Uterine smooth muscle cell (primary cell): Measurements from ENCODE around the gene AIFM1. TPM values are rescaled to one million over a fixed set of nuclear protein-coding genes. Genes with fewer than 3 reads are reported as not detected.

ENCODE experiments used
- total RNA-seq: library from RNA; depleted of rRNA; stranded (reverse); fragments of >200 nt; gene quantifications from 2 replicates; pipeline ENCODE4 v1.2.3, GENCODE V29; 2014

AIFM1 gene
- 27.2 and 31.5 TPM in 2 replicates for total RNA-seq

GRCh38 chrX:130165703-130166502, at the start of gene AIFM1:
Gene AIFM1, minus strand, starts transcription at chrX:130165841. Its CDS starts 185 bp downstream, at chrX:130165656.

DNA sequence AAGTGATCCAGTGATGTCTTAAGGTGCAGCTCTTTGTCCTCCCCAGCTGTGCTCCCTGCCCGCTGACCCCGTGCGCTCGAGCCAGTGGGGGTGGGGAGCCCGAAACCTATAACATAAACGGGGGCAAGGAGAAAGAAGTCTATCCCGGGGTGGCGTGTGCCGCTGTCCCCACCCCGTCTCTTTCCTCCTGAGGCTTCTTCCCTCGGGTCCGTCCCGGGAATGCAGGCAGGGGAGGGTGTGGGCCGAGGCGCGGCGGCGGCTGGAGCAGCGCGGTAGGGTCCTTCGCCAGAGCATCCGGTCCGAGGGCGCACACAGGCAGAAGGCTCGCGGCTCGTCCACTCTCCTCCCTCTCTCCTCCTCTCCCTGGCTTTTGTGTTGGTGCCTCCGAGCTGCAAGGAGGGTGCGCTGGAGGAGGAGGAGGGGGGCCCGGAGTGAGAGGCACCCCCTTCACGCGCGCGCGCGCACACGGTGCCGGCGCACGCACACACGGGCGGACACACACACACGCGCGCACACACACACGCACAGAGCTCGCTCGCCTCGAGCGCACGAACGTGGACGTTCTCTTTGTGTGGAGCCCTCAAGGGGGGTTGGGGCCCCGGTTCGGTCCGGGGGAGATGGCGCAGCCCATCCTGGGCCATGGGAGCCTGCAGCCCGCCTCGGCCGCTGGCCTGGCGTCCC, 5.9 kb upstream of the AIFM1 start, which contains the start of gene RAB33A:
TSS of gene RAB33A (plus strand) at position 517 of the 681 bp plus-strand sequence. CDS start at position 618, 101 bp downstream.

DNA sequence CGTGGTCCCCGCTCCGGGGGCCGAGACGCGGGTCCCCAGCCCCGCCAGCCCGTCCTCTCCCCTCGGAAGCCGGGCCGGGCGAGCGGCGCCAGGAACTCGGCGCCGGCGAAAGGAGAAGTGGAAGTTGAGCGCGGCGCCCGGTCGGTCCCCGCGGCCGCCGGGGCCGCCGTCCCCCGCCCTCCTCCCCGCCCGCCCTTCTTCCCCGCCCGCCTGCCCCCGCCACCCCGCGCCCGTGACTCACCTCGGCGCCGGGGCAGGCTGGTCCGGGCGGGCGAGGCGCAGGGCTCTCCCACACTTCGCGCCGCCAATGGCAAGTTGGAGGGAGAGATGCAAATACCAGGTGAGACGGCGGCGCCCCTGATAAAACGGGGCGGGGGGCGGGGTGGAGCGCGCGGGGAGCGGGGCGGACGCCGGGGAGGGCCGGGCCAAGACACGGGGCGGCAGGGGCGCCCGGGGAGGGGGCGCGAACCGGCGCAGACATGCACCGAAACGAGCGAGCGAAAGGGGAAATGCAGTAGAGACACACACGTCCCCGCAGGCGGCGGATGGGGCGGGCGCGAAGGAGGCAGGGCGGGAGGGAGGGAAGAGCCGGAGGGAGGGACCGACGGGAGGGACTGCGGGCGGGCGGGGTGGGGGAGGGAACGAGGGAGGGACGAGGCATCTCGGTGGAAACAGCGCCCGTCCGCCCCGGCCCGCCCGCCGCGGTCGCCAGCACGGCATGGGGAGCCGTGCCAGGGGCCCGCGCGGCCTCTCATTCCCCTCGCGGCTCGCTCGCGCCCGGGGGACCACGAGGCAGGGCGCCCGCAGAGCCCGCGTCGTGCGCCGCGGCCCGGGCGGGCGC, 55.0 kb downstream of the AIFM1 start, which contains the start of gene ELF4:
TSS of gene ELF4 (minus strand) at position 119 of the 841 bp plus-strand sequence. CDS start 29,167 bp downstream, outside the sequence.

Other genes with a start within 250 kb of the AIFM1 start
- 1.00 and 2.6 TPM in 2 replicates for gene BCORL1, start 183.2 kb downstream of the AIFM1 start, total RNA-seq
- gene ELF4, start 55.3 kb downstream of the AIFM1 start, total RNA-seq, result 9.7 and 10.4 TPM in 2 replicates
- gene RAB33A, start 6.1 kb upstream of the AIFM1 start, total RNA-seq, result 4.3 and 9.4 TPM in 2 replicates
- gene ZNF280C, start 103.1 kb upstream of the AIFM1 start, total RNA-seq, result 3.5 and 4.1 TPM in 2 replicates
- 14.4 and 16.2 TPM in 2 replicates for gene SLC25A14, start 174.1 kb upstream of the AIFM1 start, total RNA-seq
- gene GPR119, start 219.8 kb upstream of the AIFM1 start, total RNA-seq, result not detected in 2 replicates
- gene RBMX2, start 236.1 kb upstream of the AIFM1 start, total RNA-seq, result 21.0 and 25.7 TPM in 2 replicates